Tibial artery (tissue), 4 donors: ENCODE measurements around the gene SRBD1.

ENCODE experiments used
- DNase-seq, 2 donors: peaks; one replicate each; pipeline ENCODE4 v3.0.0-alpha.2; 2019
- H3K27ac ChIP-seq, 2 donors: fragments of 200-600 bp; sonication (generic) in 1 of 2; 1 replicate in 1 of 2; 2 replicates in 1 of 2; pipeline ENCODE4 v1.5.1; 2018 to 2019; ENCODE audit warnings: mild to moderate bottlenecking in 1 of 2
- H3K27me3 ChIP-seq, 2 donors: fragments of 200-600 bp; sonication (generic) in 1 of 2; one replicate each; pipeline versions ENCODE4 v1.5.1 to v1.6.0; 2016 to 2019
- H3K36me3 ChIP-seq, 3 donors: fragments of 200-600 bp; sonication (generic) in 2 of 3; one replicate each; pipeline ENCODE4 v1.5.1; 2016 to 2019; ENCODE audit warnings: mild to moderate bottlenecking in 2 of 3
- H3K4me1 ChIP-seq, 4 donors: fragments of 200-600 bp; sonication (generic) in 2 of 4; 1 replicate in 3 of 4; 2 replicates in 1 of 4; pipeline ENCODE4 v1.5.1; 2016 to 2019
- H3K4me3 ChIP-seq, 2 donors: fragments of 200-600 bp; sonication (generic) in 1 of 2; 1 replicate in 1 of 2; 2 replicates in 1 of 2; pipeline ENCODE4 v1.5.1; 2018 to 2019; ENCODE audit warnings: mild to moderate bottlenecking in 2 of 2
- H3K9me3 ChIP-seq, 3 donors: fragments of 200-600 bp; sonication (generic) in 1 of 3; one replicate each; pipeline ENCODE4 v1.5.1; 2016 to 2019
- CTCF ChIP-seq, 2 experiments: fragments of 200-600 bp in 1 of 2; fragments of 450-650 bp in 1 of 2; IDR thresholded peaks; one replicate each; pipeline ENCODE4 v1.5.1; 2017 to 2019; ENCODE audit warnings: antibody characterized with exemption in 2 of 2, mild to moderate bottlenecking in 1 of 2, moderate library complexity in 1 of 2
- intact Hi-C: fragments of 100-400 bp; cut with DNase I; formaldehyde crosslinking; loops from one replicate; pipeline ENCODE4 v1.15.0; 2023; ENCODE audit warnings: low total_unique reads

SRBD1 gene

GRCh38 chr2:45344502-45344901 lies 266.6 kb downstream of the SRBD1 start:
- Histone ChIP-seq H3K4me3 (no peak overlapping the region), H3K27me3 (no peaks in the 10 kb centered on the region), H3K36me3 (no peaks in the 10 kb centered on the region), H3K27ac (no peak overlapping the region), H3K4me1 (peaks cover 0 to 5% (median 0%) of the 10 kb centered on the region in 4 donors), H3K9me3 (no peaks in the 10 kb centered on the region)
- TF ChIP-seq CTCF (IDR thresholded peaks at IDR 0.05): no peak
- DNase-seq: no peak
- intact Hi-C loops: no loop called here

- H3K27me3 ChIP-seq: no peaks in the 10 kb centered on the region
- no peaks in the 10 kb centered on the region for H3K36me3 ChIP-seq
- no peaks in the 10 kb centered on the region for H3K9me3 ChIP-seq
- no peak overlapping the region for H3K27ac ChIP-seq
- no peak for DNase-seq
- H3K4me1 ChIP-seq: peaks cover 0 to 5% (median 0%) of the 10 kb centered on the region in 4 donors
- intact Hi-C loops: no loop called here
- H3K4me3 ChIP-seq: no peak overlapping the region
- no peak for TF ChIP-seq CTCF (IDR thresholded peaks at IDR 0.05)
Observed at GRCh38 chr2:45344071-45344470, 267.0 kb downstream of the SRBD1 start.

- no peak for TF ChIP-seq CTCF (IDR thresholded peaks at IDR 0.05)
- peaks cover 0 to 5% (median 0%) of the 10 kb centered on the region in 4 donors for H3K4me1 ChIP-seq
- no peak overlapping the region for H3K4me3 ChIP-seq
- H3K27me3 ChIP-seq: no peaks in the 10 kb centered on the region
- H3K27ac ChIP-seq: no peak overlapping the region
- no peaks in the 10 kb centered on the region for H3K9me3 ChIP-seq
- H3K36me3 ChIP-seq: no peaks in the 10 kb centered on the region
- intact Hi-C loops: no loop called here
- no peak for DNase-seq
Observed at GRCh38 chr2:45343251-45344017, 267.6 kb downstream of the SRBD1 start.

GRCh38 chr2:45340318-45340717 lies 270.7 kb downstream of the SRBD1 start:
- Histone ChIP-seq H3K9me3 (no peaks in the 10 kb centered on the region), H3K36me3 (no peaks in the 10 kb centered on the region), H3K4me1 (no peaks in the 10 kb centered on the region), H3K27me3 (no peaks in the 10 kb centered on the region), H3K27ac (no peak overlapping the region), H3K4me3 (no peak overlapping the region)
- intact Hi-C loops: no loop called here
- no peak for TF ChIP-seq CTCF (IDR thresholded peaks at IDR 0.05)
- DNase-seq: no peak

- Histone ChIP-seq H3K9me3 (no peaks in the 10 kb centered on the region), H3K4me3 (no peak overlapping the region), H3K36me3 (no peaks in the 10 kb centered on the region), H3K4me1 (no peaks in the 10 kb centered on the region), H3K27me3 (no peaks in the 10 kb centered on the region), H3K27ac (no peak overlapping the region)
- DNase-seq: no peak
- no peak for TF ChIP-seq CTCF (IDR thresholded peaks at IDR 0.05)
- intact Hi-C loops: no loop called here
Observed at GRCh38 chr2:45339253-45339652, 271.8 kb downstream of the SRBD1 start.
